Endodermal cell (in vitro differentiated cells): ENCODE results near the gene CLDN15. TPM values are rescaled to one million over a fixed set of nuclear protein-coding genes. Genes with fewer than 3 reads are reported as not detected.
A peak's percentile ranks its signal among the peaks of the same experiment; 100 is the strongest.

Experiments used
- DNase-seq: peaks from one replicate; pipeline ENCODE4 v3.0.0-alpha.2; 2017
- H3K27ac ChIP-seq: 2 replicates; pipeline ENCODE4 v1.5.1; 2013; ENCODE audit warnings: mild to moderate bottlenecking, low read depth, low read length, moderate library complexity
- H3K27me3 ChIP-seq: 2 replicates; pipeline ENCODE4 v1.6.1; 2013; ENCODE audit warnings: mild to moderate bottlenecking, low read length, moderate library complexity; ENCODE audit not compliant: insufficient read depth, control insufficient read depth, poor library complexity, severe bottlenecking
- H3K36me3 ChIP-seq: 2 replicates; pipeline ENCODE4 v1.7.0; 2013; ENCODE audit warnings: mild to moderate bottlenecking, low read length, moderate library complexity; ENCODE audit not compliant: control insufficient read depth, insufficient read depth
- H3K4me1 ChIP-seq: one replicate; pipeline ENCODE4 v1.7.0; 2013; ENCODE audit warnings: low read length; ENCODE audit not compliant: control insufficient read depth, insufficient read depth
- H3K4me3 ChIP-seq: 2 replicates; pipeline ENCODE4 v1.5.1; 2013; ENCODE audit warnings: mild to moderate bottlenecking, low read length, moderate library complexity
- H3K9ac ChIP-seq: 2 replicates; pipeline ENCODE4 v1.6.1; 2013; ENCODE audit warnings: mild to moderate bottlenecking, low read length, moderate library complexity; ENCODE audit not compliant: poor library complexity, severe bottlenecking; ENCODE audit errors: extremely low read depth
- H3K9me3 ChIP-seq: 2 replicates; pipeline ENCODE4 v1.6.1; 2013; ENCODE audit warnings: mild to moderate bottlenecking, low read length, moderate library complexity; ENCODE audit not compliant: control insufficient read depth
- H3K27ac Mint-ChIP-seq: 2 replicates; pipeline ENCODE4 v1.8.0; 2020; ENCODE audit warnings: mixed read lengths
- H3K27me3 Mint-ChIP-seq: 2 replicates; pipeline ENCODE4 v1.8.0; 2021; ENCODE audit warnings: mild to moderate bottlenecking, mixed read lengths; ENCODE audit not compliant: insufficient read depth
- H3K36me3 Mint-ChIP-seq: 2 replicates; pipeline ENCODE4 v1.8.0; 2020; ENCODE audit warnings: low read depth, mixed read lengths
- H3K4me1 Mint-ChIP-seq: 2 replicates; pipeline ENCODE4 v1.8.0; 2020; ENCODE audit warnings: mixed read lengths
- H3K4me3 Mint-ChIP-seq: 2 replicates; pipeline ENCODE4 v1.8.0; 2020; ENCODE audit warnings: mild to moderate bottlenecking, moderate library complexity, mixed read lengths
- H3K9me3 Mint-ChIP-seq: 2 replicates; pipeline ENCODE4 v1.8.0; 2020; ENCODE audit warnings: mild to moderate bottlenecking, mixed read lengths
- WGBS, 2 experiments: methylation state at CpG; one replicate each; pipeline versions ENCODE4 v1.1.5 to v1.1.7; 2013; ENCODE audit warnings: missing lambda C conversion rate in 2 of 2, mixed read lengths in 1 of 2; ENCODE audit not compliant: insufficient coverage in 1 of 2, insufficient read length in 1 of 2; 5-methylcytosine and 5-hydroxymethylcytosine counted together
- total RNA-seq, 2 donors: library from RNA; stranded (reverse); fragmentation: NEBNext Ultra II Directional in 1 of 2; extraction: Animal tissue kit (Norgen Biotek cat#: 25700) in 1 of 2; gene quantifications; 2 replicates in 1 of 2; 3 replicates in 1 of 2; pipeline ENCODE4 v1.2.1, GENCODE V29; 2021
- TF ChIP-seq, protein P1 (sequence below): fragments of 200-600 bp; sonication (generic); conservative IDR thresholded peaks from 2 replicates; pipeline ENCODE4 v1.5.0; 2021; ENCODE audit warnings: antibody characterized with exemption, mild to moderate bottlenecking

CLDN15 gene
- total RNA-seq, 2 donors from 2014 or later: 6.0 to 7.1 TPM

DNA sequence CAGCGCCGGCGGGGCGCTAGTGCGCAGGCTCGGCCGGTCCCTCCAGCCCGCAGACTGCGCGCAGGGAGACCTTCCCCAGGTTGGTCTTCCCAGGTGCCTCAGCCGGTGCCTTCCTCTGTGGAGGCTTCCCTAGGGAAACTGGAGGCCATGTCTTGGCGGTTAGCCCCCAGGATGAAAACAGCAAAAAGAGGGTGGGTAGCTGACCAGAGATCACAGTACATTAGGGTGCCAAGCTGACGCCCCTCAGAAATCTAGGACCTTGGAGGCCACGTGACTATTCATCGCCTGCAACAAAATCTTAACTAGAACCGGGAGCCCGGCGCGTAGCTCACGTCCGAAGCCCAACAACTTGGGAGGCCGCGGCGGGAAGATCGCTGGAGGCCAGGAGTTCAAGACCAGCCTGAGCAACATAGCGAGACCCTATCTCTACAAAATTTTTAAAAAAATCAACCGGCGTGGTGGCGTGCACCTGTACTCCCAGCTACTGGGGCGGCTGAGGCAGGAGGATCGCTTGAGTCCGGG is 7.6 kb upstream of the CLDN15 start:
- H3K9me3 Mint-ChIP-seq: no peaks in the 10 kb centered on the region
- no peak overlapping the region for H3K9ac ChIP-seq
- TF ChIP-seq, protein P1, sequence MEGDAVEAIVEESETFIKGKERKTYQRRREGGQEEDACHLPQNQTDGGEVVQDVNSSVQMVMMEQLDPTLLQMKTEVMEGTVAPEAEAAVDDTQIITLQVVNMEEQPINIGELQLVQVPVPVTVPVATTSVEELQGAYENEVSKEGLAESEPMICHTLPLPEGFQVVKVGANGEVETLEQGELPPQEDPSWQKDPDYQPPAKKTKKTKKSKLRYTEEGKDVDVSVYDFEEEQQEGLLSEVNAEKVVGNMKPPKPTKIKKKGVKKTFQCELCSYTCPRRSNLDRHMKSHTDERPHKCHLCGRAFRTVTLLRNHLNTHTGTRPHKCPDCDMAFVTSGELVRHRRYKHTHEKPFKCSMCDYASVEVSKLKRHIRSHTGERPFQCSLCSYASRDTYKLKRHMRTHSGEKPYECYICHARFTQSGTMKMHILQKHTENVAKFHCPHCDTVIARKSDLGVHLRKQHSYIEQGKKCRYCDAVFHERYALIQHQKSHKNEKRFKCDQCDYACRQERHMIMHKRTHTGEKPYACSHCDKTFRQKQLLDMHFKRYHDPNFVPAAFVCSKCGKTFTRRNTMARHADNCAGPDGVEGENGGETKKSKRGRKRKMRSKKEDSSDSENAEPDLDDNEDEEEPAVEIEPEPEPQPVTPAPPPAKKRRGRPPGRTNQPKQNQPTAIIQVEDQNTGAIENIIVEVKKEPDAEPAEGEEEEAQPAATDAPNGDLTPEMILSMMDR: no peak
- peak overlapping the region; percentile 90 for H3K4me3 Mint-ChIP-seq
- H3K36me3 ChIP-seq: peaks cover 20% of the 10 kb centered on the region
- peaks cover 25% of the 10 kb centered on the region for H3K36me3 Mint-ChIP-seq
- peaks cover 9% of the 10 kb centered on the region for H3K4me1 Mint-ChIP-seq
- H3K27me3 ChIP-seq: no peaks in the 10 kb centered on the region
- peak overlapping the region; percentile 95 for H3K27ac Mint-ChIP-seq
- H3K4me1 ChIP-seq: peaks cover 5% of the 10 kb centered on the region
- H3K27me3 Mint-ChIP-seq: no peaks in the 10 kb centered on the region
- no peak overlapping the region for H3K27ac ChIP-seq
- H3K4me3 ChIP-seq: peak overlapping the region; percentile 100
- H3K9me3 ChIP-seq: no peaks in the 10 kb centered on the region
- WGBS, 2 experiments: 55% methylated on average over 32 of the region's 32 CpGs
- no peak for DNase-seq

DNA sequence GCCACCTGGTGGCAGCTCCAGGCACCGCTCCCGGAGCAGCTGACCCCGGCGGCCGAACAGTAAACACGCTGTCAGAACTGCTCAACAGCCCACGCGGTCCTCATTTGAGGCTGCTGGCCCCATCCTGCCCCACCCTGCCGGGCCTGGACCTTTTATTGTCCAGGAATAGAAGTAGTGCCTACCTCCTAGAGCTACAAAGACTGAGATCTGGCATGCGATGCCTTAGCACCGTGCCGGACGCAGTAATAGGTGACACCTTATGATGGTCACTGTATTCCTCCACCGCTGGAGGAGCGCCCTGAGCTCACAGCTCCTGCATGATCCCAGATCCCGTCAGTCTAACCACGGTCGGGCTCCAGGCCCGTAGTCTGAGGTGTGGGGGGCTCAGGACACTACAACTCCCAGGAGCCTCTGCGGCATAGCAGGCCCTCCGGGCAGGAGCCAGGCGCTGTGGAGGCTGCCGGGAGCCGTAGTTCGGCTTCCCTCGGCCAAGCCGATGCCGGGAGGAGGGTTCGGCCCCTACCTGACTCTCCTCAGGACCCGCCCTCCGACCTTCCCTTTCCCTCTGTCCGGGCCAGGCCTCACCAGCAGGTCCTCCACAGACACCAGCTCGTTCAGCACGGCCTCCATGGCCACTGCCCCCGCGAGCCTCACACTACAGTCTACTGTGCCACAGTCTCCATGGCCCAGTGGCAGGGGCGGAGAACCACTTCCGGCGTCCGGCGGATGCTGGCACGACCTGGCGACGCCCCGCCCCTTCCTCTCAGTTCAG is 7.0 kb upstream of the CLDN15 start, which contains the start of gene FIS1:
Gene FIS1, minus strand, starts transcription at position 707 of the 772 bp plus-strand sequence. Its CDS starts 77 bp downstream, at position 630.
- H3K4me3 ChIP-seq: peak within 1 kb of the TSS; percentile 100
- Mint-ChIP-seq H3K9me3 (no peaks in the 10 kb centered on the region), H3K27ac (peak within 1 kb of the TSS; percentile 95), H3K36me3 (peaks cover 29% of the 10 kb centered on the region), H3K4me1 (peaks cover 9% of the 10 kb centered on the region), H3K4me3 (peak within 1 kb of the TSS; percentile 90), H3K27me3 (no peaks in the 10 kb centered on the region)
- TF ChIP-seq, protein P1: peak; percentile 95
- no peaks in the 10 kb centered on the region for H3K27me3 ChIP-seq
- peak; percentile 98 for DNase-seq
- H3K27ac ChIP-seq: peak within 1 kb of the TSS; percentile 59
- peaks cover 21% of the 10 kb centered on the region for H3K36me3 ChIP-seq
- no peaks in the 10 kb centered on the region for H3K9me3 ChIP-seq
- H3K4me1 ChIP-seq: peaks cover 5% of the 10 kb centered on the region
- WGBS, 2 experiments: 0 to 1% methylated on average over 16 to 45 of the region's 45 CpGs
- peak within 1 kb of the TSS; percentile 49 for H3K9ac ChIP-seq

DNA sequence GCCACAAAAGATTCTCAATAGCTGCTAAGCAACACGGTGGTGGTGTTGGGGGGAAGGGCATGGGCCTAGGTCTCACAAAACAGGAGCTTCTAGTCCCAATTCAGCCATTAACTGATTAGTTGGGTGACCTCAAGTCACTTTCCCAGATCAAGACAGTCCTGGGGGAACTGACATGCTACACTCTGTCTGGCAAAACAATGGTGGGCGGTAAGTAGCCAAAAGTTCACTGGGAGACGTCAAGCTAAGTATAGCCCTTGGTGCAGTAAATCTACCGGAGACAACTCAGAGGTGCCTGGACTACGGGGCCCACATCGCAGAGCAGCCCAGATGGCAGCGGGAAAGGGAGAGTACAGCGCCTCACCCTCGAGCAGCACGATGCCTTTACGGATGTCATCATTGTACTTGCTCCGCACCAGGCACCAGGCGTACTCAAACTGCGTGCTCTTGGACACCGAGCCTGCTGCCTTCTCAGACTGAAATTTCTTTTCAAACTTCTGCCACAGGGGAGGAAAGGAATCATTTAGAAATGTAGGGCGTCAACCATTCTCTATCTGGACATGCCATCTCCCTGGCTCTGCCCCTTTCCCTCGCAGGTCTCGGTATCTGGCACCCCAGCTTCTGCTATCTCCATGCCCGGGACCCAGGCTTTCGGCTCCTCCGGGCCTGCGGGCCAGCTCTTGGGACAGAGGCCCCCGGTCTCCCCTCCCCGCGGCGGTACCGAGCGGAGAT is 6.2 kb upstream of the CLDN15 start:
- H3K27me3 Mint-ChIP-seq: no peaks in the 10 kb centered on the region
- Histone ChIP-seq H3K27ac (no peak overlapping the region), H3K9ac (peak overlapping the region; percentile 49), H3K4me1 (peaks cover 5% of the 10 kb centered on the region), H3K27me3 (no peaks in the 10 kb centered on the region), H3K4me3 (peak overlapping the region; percentile 100), H3K36me3 (peaks cover 16% of the 10 kb centered on the region), H3K9me3 (no peaks in the 10 kb centered on the region)
- H3K4me3 Mint-ChIP-seq: peak overlapping the region; percentile 90
- 48 to 50% methylated on average over 19 to 28 of the region's 28 CpGs for WGBS, 2 experiments
- peaks cover 9% of the 10 kb centered on the region for H3K4me1 Mint-ChIP-seq
- peaks cover 27% of the 10 kb centered on the region for H3K36me3 Mint-ChIP-seq
- H3K27ac Mint-ChIP-seq: peak overlapping the region; percentile 95
- no peaks in the 10 kb centered on the region for H3K9me3 Mint-ChIP-seq
- TF ChIP-seq, protein P1: no peak
- DNase-seq: no peak
